Testis (tissue), 5 donors: ENCODE measurements around the gene SLC46A2. TPM values are rescaled to one million over a fixed set of nuclear protein-coding genes. Genes with fewer than 3 reads are reported as not detected.
A peak's percentile ranks its signal among the peaks of the same experiment; 100 is the strongest.

Experiments
- DNase-seq: peaks from one replicate; pipeline ENCODE4 v3.0.0-alpha.2; 2019
- H3K27ac ChIP-seq, 2 donors: fragments of 200-600 bp; sonication (generic); one replicate each; pipeline ENCODE4 v1.5.1; 2019
- H3K27me3 ChIP-seq: fragments of 200-600 bp; sonication (generic); one replicate; pipeline ENCODE4 v1.5.1; 2019
- H3K36me3 ChIP-seq: fragments of 200-600 bp; sonication (generic); one replicate; pipeline ENCODE4 v1.5.1; 2017; ENCODE audit warnings: low read depth; ENCODE audit errors: missing control alignments
- H3K4me1 ChIP-seq: fragments of 200-600 bp; sonication (generic); one replicate; pipeline ENCODE4 v1.5.1; 2019
- H3K4me3 ChIP-seq, 2 donors: fragments of 200-600 bp; sonication (generic); one replicate each; pipeline ENCODE4 v1.5.1; 2017 to 2019
- H3K9me3 ChIP-seq: fragments of 200-600 bp; sonication (generic); one replicate; pipeline ENCODE4 v1.5.1; 2017
- POLR2A ChIP-seq: fragments of 450-650 bp; IDR thresholded peaks from one replicate; pipeline ENCODE4 v1.6.1; 2017; ENCODE audit warnings: antibody characterized with exemption, mild to moderate bottlenecking, moderate library complexity
- WGBS, 2 donors: methylation state at CpG; one replicate each; pipeline ENCODE4 v1.1.5; 2018; 5-methylcytosine and 5-hydroxymethylcytosine counted together
- intact Hi-C: fragments of 100-400 bp; cut with DNase I; formaldehyde crosslinking; loops from one replicate; pipeline ENCODE4 v1.15.1; 2023; ENCODE audit warnings: low total_unique reads
- long read RNA-seq, 2 donors: transcript quantifications; one replicate each; lab custom pipeline, GENCODE V29; 2026
- polyA plus RNA-seq: library from polyadenylated mRNA; stranded (reverse); fragments of 350-450 nt; fragmentation: Illumina TruSeq; extraction: RNeasy Lipid Tissue Mini Kit (QIAGEN cat#74804); gene quantifications from one replicate; pipeline ENCODE4 v1.2.3, GENCODE V29; 2014; ENCODE audit warnings: low read depth, low replicate concordance; ENCODE audit not compliant: insufficient read depth
- total RNA-seq, 2 donors: library from RNA; depleted of rRNA; stranded (reverse); fragments of >200 nt; gene quantifications; one replicate each; pipeline ENCODE4 v1.2.3, GENCODE V29; 2016
- TF ChIP-seq, protein P1 (sequence below), 3 experiments: fragments of 450-650 bp in 2 of 3; fragments of 200-600 bp in 1 of 3; sonication (generic) in 1 of 3; IDR thresholded peaks; one replicate each; pipeline ENCODE4 v1.5.1; 2016 to 2019; ENCODE audit warnings: antibody characterized with exemption in 3 of 3, mild to moderate bottlenecking in 2 of 3, moderate library complexity in 1 of 3

SLC46A2 gene, protein sequence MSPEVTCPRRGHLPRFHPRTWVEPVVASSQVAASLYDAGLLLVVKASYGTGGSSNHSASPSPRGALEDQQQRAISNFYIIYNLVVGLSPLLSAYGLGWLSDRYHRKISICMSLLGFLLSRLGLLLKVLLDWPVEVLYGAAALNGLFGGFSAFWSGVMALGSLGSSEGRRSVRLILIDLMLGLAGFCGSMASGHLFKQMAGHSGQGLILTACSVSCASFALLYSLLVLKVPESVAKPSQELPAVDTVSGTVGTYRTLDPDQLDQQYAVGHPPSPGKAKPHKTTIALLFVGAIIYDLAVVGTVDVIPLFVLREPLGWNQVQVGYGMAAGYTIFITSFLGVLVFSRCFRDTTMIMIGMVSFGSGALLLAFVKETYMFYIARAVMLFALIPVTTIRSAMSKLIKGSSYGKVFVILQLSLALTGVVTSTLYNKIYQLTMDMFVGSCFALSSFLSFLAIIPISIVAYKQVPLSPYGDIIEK
- total RNA-seq (1 to 10 TPM; 1.4 to 2.4 TPM), polyA plus RNA-seq (1.9 TPM)
- long read RNA-seq, donor 1, result 0 reads
- long read RNA-seq, donor 2, result 0 reads

DNA sequence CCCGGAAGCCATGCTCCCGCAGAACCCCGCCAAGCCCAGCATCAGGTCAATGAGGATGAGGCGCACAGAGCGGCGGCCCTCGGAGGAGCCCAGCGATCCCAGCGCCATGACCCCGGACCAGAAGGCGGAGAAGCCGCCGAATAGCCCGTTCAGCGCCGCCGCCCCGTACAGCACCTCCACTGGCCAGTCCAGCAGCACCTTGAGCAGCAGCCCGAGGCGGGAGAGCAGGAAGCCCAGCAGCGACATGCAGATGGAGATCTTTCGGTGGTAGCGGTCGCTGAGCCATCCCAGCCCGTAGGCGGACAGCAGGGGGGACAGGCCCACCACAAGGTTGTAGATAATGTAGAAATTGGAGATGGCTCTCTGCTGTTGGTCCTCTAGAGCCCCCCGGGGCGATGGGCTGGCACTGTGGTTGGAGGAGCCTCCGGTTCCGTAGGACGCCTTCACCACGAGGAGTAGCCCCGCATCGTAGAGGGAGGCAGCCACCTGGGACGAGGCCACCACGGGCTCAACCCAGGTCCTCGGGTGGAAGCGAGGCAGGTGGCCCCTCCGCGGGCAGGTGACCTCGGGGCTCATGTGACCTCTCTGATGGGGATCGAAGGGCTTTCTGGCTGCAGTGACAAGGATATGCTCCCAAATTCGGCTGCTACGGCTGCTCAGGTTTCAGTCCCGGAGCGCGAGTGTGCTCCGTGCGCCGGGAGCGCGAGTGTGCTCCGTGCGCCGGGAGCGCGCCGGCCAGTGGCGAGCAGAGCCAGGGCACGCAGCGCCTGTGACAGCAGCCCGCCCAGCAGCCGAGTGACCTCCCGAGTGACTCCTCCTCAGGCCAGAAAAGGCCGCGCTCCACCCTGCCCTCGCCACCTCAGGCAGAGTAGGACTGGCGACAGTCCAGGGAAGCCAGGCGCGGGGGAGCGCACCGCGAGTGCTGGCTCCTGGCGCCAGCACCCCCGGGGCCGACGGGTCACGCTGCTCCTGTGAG lies at the start of gene SLC46A2:
Gene SLC46A2 (minus strand): TSS at position 771 of the 976 bp plus-strand sequence. CDS start 195 bp downstream, at position 576.
- intact Hi-C loops, result no loop called here
- H3K27me3 ChIP-seq, result no peaks in the 10 kb centered on the region
- TF ChIP-seq POLR2A, result no peak
- TF ChIP-seq, protein P1, sequence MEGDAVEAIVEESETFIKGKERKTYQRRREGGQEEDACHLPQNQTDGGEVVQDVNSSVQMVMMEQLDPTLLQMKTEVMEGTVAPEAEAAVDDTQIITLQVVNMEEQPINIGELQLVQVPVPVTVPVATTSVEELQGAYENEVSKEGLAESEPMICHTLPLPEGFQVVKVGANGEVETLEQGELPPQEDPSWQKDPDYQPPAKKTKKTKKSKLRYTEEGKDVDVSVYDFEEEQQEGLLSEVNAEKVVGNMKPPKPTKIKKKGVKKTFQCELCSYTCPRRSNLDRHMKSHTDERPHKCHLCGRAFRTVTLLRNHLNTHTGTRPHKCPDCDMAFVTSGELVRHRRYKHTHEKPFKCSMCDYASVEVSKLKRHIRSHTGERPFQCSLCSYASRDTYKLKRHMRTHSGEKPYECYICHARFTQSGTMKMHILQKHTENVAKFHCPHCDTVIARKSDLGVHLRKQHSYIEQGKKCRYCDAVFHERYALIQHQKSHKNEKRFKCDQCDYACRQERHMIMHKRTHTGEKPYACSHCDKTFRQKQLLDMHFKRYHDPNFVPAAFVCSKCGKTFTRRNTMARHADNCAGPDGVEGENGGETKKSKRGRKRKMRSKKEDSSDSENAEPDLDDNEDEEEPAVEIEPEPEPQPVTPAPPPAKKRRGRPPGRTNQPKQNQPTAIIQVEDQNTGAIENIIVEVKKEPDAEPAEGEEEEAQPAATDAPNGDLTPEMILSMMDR (IDR thresholded peaks at IDR 0.05), result no peak
- WGBS, 2 donors, result 9 to 12% methylated on average over 14 to 66 of the region's 78 CpGs
- peak; percentile 85 for DNase-seq
- H3K36me3 ChIP-seq, result no peaks in the 10 kb centered on the region
- peak within 1 kb of the TSS; percentile 31 to 61 for H3K4me3 ChIP-seq
- H3K27ac ChIP-seq, result no peak within 1 kb of the TSS
- H3K9me3 ChIP-seq, result no peaks in the 10 kb centered on the region
- peaks cover 4% of the 10 kb centered on the region for H3K4me1 ChIP-seq

DNA sequence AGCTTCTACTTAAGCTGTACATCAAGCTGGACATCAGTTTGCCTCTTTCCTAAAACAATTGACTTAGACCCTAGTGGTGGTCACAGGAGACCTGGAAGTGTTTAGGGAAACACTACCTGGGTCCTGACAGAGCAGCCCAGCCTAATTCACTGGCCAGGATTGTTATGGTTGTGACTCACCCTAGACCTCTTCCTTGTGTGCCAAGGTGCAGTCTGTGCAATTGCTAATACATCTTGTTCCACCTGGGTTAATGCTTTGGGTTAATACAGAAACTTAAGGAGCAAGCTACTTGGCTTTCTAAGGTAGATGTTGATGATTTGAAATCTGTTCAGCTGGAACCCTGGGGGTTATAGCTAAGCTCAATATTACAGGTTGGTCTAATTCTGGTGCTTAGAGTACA lies 48.7 kb upstream of the SLC46A2 start:
- H3K36me3 ChIP-seq, result no peaks in the 10 kb centered on the region
- TF ChIP-seq POLR2A, result no peak
- TF ChIP-seq, protein P1 (IDR thresholded peaks at IDR 0.05), result no peak
- no peaks in the 10 kb centered on the region for H3K27me3 ChIP-seq
- intact Hi-C loops, result no loop called here
- no peak for DNase-seq
- H3K4me1 ChIP-seq, result no peaks in the 10 kb centered on the region
- H3K4me3 ChIP-seq, result no peak overlapping the region
- no peaks in the 10 kb centered on the region for H3K9me3 ChIP-seq
- H3K27ac ChIP-seq, result no peak overlapping the region

DNA sequence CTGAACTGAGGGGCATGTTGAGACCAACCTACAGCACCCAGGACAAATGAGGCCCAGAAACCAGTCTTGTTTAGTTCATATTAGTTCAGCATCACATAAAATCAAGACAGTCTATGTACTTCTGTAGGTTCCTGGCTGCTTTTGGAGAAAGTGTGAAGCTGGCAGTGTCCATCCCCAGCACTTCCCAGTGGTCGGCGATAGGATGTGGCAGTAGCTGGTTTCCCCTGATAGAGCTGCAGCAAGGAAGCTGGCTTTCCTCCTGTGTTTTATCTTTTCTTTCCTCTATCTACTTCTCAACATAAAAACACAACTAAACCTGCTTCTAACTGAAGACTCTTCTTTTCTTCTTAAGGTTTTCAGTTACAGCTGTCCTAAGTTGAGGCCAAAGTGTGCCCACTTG lies 43.0 kb upstream of the SLC46A2 start:
- Histone ChIP-seq H3K4me3 (no peak overlapping the region), H3K27me3 (no peaks in the 10 kb centered on the region), H3K9me3 (no peaks in the 10 kb centered on the region), H3K36me3 (no peaks in the 10 kb centered on the region), H3K4me1 (no peaks in the 10 kb centered on the region), H3K27ac (no peak overlapping the region)
- TF ChIP-seq, protein P1 (IDR thresholded peaks at IDR 0.05), result no peak
- TF ChIP-seq POLR2A, result no peak
- WGBS, 2 donors, result 46 to 52% methylated on average over 2 of the region's 2 CpGs
- intact Hi-C loops, result no loop called here
- no peak for DNase-seq

- intact Hi-C loops, result no loop called here
- WGBS, 2 donors, result 38% methylated on average over 8 of the region's 8 CpGs
Observed at GRCh38 chr9:112925058-112925641, 34.5 kb upstream of the SLC46A2 start.

More at GRCh38 chr9:112925058-112925641, 34.5 kb upstream of the SLC46A2 start:
- TF ChIP-seq POLR2A, result no peak
- TF ChIP-seq, protein P1 (IDR thresholded peaks at IDR 0.05), result peak; percentile 21 to 42 (median 25)
- Histone ChIP-seq H3K9me3 (no peaks in the 10 kb centered on the region), H3K27me3 (no peaks in the 10 kb centered on the region), H3K27ac (no peak overlapping the region), H3K36me3 (no peaks in the 10 kb centered on the region), H3K4me3 (no peak overlapping the region), H3K4me1 (no peaks in the 10 kb centered on the region)
- DNase-seq, result peak; percentile 35
